NCI-H446 (cell line): Measurements from ENCODE around the gene BACH2.
"Not testable (repeated sequence)": the region's sequence is repeated elsewhere in the genome, so short reads cannot be mapped to it uniquely, and the experiment has no call there.

Source experiments
- DNase-seq, 2 experiments: peaks; one replicate each; lab custom pipeline; 2025; lab: John Stamatoyannopoulos, UW

The BACH2 gene

DNA sequence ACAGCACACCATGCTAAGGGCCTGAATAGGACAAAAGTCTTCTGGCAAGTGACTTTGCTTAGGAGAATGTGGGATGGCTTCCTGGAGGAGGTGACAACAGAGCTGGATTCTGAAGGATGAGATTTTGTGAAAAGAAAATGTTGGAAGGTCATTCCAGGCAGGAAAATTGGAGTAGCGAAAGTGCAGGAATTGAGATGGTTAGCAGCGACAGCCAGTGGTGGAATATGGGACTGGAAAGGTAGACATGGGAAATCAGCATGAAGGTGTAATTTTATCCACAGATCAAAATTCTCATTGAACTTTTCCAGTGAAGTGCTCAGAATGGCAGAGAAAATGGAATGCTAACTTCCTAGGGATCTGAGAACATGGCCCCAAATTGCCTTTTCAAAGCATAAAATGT lies 5.7 kb upstream of the BACH2 start:
- no peak for DNase-seq

DNA sequence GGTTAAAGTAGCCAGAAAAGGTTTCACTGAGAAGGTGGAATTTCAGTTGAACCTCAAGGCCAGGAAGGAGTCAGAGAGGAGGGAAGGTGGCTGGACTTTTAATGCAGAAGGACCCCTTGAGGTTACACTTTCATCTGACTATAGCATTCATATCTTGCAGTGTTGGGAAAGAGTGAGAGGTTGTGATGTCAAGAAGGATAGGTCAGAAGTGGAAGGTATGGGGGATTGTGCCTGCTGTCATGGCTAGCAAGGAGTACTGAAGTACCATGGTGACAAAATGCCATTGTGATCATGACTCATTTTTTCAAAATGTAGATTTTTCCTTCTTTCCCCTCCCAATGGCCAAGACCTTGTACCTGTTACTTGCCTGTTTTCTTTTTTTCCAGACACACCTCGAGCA lies 5.2 kb upstream of the BACH2 start:
- DNase-seq = no peak

DNA sequence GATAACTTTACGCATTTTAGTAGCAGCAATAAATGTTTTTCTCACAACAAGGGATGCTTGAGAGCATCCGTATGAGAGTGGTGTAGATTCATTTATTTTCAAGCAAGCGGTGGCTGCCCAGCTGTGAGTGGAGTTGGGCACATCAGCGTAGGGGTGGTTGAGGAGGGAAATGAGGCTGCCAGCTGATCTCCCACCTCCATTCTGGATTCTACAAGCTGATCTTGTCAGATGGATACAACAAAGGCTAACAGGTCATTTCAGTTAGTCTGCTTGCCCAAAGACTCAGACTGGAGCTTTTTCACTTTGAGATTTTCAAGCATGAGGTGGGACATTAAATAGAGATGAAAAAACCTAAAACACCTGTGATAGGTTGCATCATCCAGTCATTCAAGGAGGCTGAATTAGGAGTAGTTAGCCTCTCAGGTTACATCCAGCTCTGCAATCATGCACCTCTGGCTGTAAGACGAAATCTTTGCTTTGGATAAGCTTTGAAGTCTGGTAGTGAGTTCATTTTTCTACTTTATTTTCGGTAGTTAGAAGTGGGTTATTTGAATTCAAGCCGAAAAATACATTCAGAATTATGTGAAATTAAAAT lies 1.9 kb upstream of the BACH2 start:
- DNase-seq = no peak

DNA sequence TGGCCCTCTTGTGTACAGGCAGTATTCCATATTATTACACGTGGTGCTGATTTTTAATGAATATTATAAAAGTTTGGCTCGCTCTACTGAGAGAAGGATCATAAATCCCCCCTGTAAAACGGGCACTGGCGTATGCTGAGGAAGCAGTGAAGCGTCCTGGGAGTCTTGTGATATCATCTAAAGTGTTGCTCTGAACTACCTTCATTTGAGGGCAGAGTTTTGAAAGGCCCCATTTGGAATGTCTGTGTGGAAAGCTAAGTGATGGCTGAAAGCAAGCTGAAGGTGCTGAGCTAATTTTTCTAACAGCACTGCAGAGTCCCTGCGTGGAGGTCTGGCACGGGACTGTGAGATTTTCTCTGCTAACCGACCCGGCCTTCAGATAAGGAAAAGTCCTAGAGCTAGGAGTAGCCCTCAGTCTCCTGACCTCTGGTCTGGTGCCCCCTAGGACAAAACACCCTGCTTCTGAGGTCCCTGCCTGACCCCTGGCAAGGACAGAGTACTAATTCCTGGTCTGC lies 1.3 kb upstream of the BACH2 start:
- no peak for DNase-seq

DNA sequence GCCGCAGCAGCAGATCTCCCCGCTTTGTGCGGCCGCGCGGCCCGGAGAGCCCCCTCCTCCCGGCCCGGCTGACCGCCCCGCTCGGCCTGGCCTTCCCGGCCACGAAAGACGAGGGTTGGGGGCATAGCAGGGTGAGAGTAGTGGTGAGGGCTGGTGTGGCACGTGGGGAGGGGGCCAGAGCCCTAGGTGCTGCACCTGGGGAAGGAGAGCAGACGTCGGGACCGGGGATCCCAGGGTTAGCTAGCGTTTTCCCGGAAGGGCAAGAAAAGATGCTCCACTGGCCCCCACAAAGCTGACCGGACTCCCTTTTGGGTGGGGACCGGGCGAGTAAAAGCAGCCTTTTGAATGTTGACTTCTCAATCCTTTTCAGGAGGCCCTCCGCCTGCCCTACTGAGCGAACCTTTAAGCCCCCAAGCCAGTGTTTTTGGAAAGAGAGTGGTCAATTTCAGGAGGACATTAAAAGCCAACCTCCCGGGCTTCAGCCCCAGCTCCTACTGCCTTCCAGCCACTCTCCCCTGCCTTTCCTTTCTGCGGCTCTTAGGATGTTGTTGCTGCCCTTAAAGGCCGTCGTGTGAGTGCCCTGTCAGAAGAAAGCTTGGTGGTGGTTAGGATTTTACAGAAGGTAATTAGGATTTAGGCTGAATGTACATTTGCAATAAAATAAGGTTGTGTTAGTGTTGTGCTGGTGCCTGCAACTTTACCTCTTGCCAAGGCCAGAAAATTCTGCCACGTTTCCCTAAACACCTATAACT lies 648 bp upstream of the BACH2 start:
- DNase-seq = no peak

DNA sequence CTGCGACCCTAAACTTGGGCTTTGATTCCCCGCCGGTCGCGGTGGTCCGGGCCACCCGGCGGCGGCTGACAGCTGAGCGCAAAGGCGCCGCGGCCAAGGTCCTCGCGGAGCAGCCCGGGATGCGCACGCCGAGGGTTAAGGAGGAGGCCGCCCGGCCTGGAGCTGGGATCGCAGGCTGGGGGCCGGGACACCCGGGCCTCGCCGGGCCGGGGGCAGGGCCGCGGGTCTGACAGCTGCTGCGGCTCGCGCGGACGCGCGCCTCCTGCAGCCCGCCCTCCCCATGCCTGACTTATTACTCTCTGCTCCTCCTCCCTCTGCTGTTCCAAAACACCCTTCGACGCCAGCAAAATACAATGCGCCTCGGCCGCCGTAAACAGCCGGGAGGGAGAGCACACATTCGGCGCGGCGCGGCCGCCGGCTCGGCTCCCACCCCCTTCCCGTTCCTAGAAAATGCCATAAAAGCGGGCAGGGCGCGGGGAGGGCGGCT lies 746 bp downstream of the BACH2 start:
- peak; percentile 15 to 63 for DNase-seq

DNA sequence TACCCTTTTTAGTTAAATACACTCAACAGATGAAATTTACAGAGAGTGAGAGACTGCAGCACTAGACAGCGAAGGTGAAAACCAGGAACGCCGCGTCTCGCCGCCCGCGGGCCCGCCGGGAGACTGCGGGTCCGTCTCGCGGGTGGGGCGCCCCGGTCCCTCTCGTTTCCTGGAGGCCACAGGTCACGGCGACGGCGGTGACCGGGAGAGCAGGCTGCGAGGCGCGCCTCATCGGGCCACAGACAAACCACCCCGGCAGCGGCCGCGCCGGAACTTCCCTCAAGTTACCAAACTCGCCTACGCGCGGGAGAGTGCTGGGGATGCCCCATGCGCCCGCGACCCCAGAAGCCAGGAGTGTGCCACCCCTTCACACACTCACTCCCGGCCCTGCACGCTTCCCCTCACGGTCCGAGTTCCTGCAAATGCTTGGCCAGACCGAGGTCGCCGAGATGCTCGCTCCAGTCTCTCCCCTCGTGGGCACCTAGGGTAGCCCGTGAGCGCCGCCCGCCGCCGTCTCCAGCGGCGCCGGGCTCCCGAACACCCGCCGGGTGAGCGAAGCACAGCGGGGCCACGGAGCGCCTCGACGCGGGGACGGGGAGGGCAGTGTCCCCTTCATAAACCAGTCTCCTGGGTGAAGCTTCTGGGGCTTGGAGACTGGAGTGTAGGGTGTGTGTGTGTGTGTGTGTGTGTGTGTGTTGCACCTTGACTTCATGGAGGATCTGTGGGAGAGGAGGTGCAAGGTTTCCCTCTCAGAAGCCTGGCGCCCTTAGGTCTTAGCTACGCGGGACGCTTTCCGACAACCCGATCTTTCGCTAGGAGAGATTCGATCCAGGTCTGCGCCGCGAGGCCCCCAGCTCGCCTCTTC lies 1.4 kb downstream of the BACH2 start:
- DNase-seq = peak; percentile 11 to 43

DNA sequence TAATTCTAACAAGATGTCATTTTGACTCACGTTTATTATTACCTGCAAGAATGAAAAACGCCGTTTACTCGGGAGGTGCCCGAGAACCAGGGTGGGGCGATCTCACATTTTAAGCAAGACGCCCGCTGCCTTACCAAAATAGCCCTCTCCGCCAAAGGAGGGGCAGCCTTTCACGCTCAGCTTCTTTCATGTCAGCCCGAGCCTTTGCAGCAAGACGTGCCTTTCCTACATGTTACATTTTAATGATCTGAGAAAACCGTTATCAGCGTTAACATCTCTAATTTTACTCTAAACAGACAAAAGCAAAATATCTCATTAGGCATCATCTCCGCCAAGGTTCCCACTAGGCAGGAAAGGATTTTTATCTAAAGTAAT lies 2.0 kb downstream of the BACH2 start:
- DNase-seq = peak; percentile 10 to 15

DNA sequence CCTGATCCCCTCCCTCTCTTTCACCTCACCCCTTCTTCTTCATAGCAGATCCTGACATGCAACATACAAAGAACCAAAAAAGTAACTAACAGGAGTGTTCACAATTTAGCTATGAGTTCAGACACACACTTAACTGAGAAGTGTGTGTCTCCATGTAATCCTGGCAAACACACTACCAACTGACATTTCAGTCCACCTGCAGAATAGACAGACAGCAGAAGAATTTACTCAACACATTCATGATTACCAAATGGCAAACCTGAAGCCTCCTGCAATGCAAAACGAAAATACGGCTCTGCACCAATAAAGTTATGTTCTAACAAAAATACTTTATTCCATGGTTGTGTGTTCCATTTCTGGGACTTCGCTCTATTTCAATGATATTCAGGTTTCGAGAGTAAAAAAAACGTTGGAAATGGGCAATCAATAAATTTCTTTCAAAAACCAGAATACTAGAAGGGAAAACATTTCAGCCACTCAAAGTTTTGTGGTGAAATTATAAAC lies 2.6 kb downstream of the BACH2 start:
- DNase-seq = peak in 1 of 2 experiments; percentile 4

DNA sequence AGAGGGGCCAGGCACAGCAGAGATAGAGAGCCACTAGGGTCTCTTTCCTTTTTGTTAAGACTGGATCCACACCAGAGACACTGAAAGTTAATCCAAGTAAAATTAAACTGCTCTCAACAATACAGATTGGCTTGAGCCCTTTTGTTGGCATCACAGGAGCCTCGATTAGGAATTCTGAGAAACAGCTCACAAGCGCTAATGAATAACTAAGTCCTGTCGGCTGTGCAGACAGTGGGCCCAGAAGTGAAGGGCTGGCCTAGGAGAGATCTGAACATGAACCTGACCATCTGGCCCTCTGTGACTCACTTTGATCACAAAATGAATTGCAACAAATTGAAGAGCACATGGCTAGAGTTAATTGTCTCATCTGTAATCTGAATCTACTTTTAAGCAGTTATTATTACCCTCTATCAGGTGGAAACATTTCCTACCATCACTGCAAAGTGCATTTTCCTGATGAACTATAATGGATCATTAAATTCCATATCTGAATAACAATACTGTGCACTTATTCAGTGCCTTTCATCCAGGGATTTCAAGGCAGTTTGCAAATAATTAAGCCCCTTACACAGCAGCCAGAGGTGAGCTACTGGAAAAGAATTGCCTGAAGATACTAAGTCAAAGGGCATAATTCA lies 3.2 kb downstream of the BACH2 start:
- peak; percentile 81 to 91 for DNase-seq

DNA sequence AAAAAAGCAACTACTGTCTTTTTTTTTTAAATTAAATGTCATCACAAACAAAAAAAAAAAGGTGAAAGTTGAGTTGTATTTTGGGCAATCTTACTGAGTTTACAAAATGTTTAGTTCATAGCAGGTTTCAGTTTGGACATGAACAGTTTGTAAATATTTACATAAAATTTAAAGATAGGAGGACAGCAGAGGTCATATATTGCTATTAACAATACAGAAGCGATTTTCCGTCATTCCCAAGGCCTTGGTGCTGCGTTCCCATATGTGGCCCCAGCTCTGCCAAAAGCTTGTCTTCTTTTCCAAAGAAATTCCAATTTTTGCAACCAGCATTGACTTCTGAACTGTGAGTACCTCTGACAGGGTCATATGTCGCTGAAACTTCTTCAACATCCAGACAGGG lies 5.1 kb downstream of the BACH2 start:
- DNase-seq = peak in 1 of 2 experiments; percentile 33

DNA sequence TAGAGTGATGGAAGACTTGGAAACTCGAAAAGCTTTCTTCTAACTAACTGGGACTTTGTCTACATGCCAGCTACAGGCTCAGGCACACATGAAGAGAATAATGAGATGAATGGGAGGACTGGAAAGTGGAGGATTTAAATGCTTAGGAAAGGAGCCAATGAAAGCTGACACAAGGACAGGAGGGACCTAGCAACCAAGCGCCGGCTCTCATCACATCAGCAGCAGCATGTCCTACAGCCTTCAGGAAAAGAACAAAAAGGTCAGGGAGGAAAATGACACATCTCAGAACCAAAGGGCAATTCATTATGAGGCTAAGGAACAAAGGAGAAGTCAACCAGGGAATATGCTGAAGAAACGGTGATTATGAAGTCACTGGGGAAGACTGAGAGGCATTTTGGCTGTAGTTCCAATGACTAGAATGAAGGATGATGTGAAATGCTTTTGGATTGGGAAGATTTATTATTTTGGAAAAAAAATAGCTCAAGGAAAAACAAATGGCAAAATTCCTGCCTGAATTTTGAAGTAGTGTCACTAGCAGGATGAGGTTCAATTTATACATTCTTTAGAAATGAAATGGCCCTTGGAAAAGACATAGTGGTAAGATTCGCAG lies 5.7 kb downstream of the BACH2 start:
- DNase-seq = peak in 1 of 2 experiments; percentile 58

DNA sequence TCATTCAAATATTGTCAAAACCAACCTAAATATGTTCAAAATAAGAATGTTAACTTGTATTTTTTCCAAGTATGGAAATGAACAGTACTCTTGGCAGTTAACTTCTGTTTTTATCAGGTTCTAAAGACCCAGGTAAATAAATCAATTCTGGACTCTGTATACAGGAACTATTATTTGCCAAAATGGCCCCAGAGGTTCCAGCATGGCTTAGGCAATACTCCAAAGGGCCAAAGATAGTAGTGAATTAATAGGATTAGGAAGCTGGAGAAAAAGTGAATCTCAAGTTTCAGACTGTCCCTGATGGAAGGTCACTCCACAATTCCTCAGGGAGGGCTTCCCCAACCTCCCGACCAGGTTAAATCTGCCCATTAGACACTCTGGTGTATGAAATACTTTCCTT lies 6.7 kb downstream of the BACH2 start:
- DNase-seq = no peak

DNA sequence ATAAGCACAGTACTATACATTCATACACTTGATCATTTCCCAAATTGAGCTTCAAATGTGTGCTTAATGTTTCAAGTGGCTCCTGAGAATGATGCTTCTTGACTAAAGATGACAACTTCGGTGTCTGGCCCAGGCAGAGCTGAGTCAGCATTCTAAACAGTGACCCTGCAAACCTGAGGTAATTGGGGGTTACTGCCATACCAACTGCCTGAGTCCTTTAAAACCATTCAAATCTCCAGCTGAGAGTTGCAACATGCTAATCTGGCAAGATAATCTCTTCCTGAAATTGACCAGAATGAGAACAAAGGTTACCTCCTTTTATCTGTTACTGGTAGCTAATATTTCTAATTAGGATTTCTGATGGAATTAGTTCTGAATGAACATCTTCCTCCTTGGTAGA lies 8.2 kb downstream of the BACH2 start:
- no peak for DNase-seq

DNA sequence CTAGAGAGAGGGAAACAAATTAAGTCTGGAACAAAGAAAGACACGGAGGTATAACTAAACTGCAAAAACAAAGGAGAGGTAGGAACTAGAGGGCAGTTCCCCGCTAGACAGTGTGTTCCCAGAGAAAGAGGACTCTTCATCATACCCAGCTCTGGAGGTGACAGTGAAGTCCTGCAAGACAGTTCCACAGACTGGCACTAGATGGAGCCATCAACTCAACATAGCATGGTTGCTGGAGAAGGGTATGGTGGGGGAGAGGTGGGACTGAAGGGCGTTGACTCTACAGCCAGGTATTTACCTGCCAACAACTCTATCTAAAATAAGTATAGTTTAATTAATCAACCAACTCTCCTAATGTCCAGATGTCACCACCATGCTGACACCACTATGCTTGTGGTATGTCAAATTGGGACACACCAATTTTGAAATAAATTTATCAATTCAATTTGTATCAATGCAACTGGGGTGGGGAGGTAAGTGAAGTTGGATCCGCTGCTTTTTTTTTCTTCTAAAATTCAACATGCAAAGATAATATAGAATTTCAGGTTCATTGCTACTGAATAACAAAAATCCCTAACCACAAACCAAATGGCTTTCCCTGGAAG lies 9.7 kb downstream of the BACH2 start:
- peak in 1 of 2 experiments; percentile 36 for DNase-seq

DNA sequence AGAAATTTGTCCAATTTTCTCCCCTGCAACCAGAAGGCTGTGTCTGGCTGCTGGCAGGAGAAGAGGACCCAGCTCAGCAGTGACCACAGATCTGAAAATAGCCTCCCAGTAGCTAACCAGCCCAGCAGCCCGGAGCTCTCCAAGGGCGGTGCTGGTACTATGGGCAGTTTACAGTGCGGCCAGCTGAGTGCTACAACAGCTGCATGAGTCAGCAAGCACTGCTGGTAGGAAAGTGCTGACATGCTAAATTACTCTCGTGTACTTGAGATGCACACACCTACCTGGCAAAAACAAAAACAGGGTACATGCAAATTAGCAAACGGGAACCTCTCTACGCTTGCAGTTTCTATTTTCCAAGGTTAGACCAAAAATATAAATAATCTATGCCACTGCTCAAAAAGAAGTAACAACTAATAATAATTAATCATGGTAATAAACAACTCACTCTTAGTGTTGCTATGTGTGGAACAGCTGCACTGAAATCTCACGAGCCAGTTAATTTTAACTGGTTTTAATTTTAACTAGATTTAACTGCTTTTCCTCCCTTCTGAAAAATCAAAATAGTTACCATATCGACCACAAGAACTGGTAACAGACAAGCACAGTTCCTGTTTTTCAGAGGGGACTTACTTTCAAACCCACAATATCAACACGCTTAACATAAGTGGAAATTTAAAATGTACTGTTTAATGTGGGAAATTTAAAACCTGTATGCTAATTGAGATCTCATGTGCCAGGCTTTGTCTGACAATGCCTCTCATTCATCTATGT lies 10.8 kb downstream of the BACH2 start:
- peak; percentile 14 to 18 for DNase-seq

DNA sequence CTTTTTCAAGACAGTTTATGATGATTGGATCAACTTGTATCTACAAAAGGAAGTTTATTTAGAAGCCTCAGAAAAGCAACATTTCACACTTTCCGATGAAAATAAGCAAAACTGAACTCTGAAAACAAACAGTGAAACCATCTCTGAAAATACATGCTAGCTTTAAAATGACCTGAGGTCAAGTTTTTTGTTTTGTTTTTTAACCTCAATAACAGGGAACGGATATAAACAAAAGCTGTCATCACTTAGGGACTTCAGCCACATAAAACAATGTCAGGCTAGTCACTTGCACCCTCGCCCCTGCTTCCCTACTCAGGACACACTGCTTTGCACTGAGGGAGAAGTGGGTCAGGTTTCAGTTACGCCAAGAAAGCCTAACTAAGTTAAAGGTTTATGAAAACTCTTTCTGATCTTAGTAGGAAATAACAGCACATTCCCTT lies 11.6 kb downstream of the BACH2 start:
- DNase-seq = no peak

DNA sequence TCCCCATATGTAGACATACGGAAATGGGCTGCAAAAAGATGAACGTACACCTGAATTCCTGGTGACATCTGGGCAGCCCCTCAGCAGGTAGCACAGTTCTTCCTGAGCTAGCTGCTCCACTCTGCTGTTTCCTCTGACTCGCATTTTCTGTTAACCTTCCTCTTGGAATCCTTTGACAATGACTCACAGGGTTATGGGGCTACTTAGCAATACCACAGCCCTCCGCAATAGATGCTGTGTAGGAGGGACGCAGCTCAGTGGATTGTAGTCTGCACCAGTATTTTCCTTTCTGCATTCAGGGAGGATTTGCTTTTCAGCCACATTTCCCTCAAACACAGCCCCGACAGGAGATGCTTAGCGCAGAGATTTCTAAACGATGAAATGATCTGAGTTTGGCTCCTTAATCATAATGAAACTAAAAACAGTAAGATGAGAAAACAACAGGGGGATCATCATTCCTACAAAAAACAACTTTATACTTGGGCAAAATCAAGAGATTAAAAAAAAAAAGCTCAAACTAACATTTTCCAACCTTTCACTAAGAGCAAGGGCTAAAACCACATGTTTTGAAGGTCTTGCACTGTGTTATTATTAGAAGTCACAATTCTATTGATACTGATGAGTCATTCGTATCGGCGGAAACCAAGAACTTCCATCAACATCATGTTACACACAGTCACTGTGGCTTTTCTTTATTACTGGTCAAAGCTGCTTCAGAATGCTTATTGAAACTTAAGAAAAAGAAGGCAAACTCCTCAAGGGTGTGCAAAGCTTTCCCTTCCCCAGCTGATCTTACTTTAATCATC lies 12.2 kb downstream of the BACH2 start:
- no peak for DNase-seq

DNA sequence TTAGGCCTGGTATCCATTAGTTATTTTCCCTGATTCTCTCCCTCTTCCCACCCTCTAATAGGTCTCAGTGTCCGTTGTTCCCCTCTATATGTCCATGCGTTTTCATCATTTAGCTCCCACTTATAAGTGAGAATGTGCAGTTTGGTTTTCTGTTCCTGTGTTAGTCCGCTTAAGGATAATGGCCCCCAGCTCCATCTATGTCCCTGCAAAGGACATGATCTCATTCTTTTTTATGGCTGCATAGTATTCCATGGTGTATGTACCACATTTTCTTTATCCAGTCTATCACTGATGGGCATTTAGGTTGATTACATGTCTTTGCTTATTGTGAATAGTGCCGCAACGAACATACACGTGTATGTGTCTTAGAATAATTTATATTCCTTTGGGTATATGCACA lies 14.4 kb downstream of the BACH2 start:
- not testable (repeated sequence) for DNase-seq
